ENCODE results near the gene LDLR.

LDLR gene

DNA sequence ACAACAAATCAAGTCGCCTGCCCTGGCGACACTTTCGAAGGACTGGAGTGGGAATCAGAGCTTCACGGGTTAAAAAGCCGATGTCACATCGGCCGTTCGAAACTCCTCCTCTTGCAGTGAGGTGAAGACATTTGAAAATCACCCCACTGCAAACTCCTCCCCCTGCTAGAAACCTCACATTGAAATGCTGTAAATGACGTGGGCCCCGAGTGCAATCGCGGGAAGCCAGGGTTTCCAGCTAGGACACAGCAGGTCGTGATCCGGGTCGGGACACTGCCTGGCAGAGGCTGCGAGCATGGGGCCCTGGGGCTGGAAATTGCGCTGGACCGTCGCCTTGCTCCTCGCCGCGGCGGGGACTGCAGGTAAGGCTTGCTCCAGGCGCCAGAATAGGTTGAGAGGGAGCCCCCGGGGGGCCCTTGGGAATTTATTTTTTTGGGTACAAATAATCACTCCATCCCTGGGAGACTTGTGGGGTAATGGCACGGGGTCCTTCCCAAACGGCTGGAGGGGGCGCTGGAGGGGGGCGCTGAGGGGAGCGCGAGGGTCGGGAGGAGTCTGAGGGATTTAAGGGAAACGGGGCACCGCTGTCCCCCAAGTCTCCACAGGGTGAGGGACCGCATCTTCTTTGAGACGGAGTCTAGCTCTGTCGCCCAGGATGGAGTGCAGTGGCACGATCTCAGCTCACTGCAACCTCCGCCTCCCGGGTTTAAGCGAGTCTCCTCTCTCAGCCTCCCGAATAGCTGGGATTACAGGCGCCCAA lies at the start of gene LDLR:
LDLR (plus strand) TSS at position 210 of the 760 bp plus-strand sequence; CDS start at position 296, 86 bp downstream.
- TF ChIP-seq, protein P1, sequence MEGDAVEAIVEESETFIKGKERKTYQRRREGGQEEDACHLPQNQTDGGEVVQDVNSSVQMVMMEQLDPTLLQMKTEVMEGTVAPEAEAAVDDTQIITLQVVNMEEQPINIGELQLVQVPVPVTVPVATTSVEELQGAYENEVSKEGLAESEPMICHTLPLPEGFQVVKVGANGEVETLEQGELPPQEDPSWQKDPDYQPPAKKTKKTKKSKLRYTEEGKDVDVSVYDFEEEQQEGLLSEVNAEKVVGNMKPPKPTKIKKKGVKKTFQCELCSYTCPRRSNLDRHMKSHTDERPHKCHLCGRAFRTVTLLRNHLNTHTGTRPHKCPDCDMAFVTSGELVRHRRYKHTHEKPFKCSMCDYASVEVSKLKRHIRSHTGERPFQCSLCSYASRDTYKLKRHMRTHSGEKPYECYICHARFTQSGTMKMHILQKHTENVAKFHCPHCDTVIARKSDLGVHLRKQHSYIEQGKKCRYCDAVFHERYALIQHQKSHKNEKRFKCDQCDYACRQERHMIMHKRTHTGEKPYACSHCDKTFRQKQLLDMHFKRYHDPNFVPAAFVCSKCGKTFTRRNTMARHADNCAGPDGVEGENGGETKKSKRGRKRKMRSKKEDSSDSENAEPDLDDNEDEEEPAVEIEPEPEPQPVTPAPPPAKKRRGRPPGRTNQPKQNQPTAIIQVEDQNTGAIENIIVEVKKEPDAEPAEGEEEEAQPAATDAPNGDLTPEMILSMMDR (IDR thresholded peaks at IDR 0.05; ENCODE audit: control insufficient read depth, insufficient read depth, low read depth, low read length, missing control alignments) = no peak
- DNase-seq (ENCODE audit: low read depth) = peak; percentile 59
- H3K4me3 ChIP-seq (ENCODE audit: control insufficient read depth, low read depth, low read length) = peak within 1 kb of the TSS; percentile 64

DNA sequence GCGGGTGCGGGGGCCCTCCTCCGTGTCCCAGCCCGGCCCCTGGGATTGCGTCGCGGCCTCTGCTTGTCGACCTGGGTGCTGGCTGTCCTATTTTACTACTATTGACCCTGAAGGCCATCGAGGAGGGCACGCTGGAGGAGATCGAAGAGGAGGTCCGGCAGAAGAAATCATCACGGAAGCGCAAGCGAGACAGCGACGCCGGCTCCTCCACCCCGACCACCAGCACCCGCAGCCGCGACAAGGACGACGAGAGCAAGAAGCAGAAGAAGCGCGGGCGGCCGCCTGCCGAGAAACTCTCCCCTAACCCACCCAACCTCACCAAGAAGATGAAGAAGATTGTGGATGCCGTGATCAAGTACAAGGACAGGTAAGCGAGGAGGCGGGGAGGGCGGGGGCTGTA lies 48.1 kb upstream of the LDLR start:
- H3K4me3 ChIP-seq (ENCODE audit: control insufficient read depth, low read depth, low read length) = no peak overlapping the region
- no peak for DNase-seq (ENCODE audit: low read depth)
- TF ChIP-seq, protein P1 (IDR thresholded peaks at IDR 0.05; ENCODE audit: control insufficient read depth, insufficient read depth, low read depth, low read length, missing control alignments) = no peak

DNA sequence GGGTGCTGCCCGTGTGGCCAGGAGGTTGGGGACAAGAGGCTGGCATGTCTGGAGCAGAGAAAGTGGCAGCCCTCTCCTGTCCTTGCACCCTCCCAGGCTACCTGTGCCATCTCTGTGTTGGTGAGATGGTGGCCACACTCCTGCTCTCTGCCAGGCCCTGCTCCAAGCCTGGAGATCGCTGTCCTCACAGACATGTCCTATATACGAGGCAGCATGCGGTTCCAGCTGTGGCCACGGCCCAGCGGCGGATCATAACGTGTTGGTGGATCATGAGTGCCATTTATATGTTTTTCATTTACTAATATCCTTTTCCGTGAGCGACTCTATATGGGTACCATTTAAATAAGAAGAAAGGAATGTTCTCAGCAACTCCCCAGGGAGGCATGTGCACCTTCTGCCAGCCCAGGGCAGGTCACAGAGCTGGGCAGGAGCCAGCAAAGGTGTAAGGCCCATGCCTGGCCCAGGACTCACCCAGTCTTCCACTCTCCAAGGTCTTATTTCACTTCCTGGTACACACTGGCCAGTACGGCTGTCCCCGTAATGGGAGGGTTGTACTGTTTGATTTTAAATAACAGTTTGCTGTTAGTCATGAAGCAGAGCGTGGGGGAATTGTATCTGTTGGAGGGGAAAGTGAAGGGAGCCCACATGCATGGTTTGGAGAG lies 47.2 kb upstream of the LDLR start:
- H3K4me3 ChIP-seq (ENCODE audit: control insufficient read depth, low read depth, low read length) = no peak overlapping the region
- no peak for DNase-seq (ENCODE audit: low read depth)
- TF ChIP-seq, protein P1 (IDR thresholded peaks at IDR 0.05; ENCODE audit: control insufficient read depth, insufficient read depth, low read depth, low read length, missing control alignments) = no peak

DNA sequence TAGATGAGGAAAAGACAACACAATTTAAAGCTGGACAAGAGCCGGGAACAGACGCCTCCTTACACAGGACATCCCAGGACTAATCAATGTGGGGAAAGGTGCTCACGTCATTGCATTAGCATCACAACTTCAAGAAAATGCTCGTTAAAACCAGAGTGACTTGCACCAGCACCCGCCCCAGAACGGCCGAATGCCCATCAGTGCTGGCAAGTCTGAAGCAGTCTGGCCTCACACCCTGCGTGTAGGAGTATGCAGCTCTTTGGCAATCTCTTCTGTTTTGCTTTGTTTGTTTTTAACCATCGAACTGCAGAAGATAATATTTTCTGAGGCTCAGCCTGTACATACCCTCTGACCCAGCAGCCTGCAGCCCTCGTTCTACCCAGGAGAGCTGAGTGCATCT lies 44.8 kb upstream of the LDLR start:
- TF ChIP-seq, protein P1 (IDR thresholded peaks at IDR 0.05; ENCODE audit: control insufficient read depth, insufficient read depth, low read depth, low read length, missing control alignments) = no peak
- no peak for DNase-seq (ENCODE audit: low read depth)
- no peak overlapping the region for H3K4me3 ChIP-seq (ENCODE audit: control insufficient read depth, low read depth, low read length)

DNA sequence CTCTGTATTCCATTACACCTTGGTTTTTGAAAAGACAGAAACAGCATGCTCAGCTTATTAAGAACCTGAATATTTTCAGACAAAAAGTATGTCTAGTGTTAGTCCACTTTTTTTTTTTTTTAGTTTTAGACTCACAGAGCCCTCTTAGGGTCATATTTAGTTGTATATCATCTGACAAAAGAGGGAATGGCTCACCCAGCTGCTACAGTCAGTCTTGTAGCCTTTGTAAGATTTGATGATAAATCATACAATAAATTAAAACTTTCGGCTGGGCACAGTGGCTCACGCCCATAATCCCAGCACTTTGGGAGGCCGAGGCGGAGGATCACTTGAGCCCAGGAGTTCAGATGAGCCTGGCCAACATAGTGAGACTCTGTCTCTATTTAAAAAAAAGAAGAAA lies 43.7 kb upstream of the LDLR start:
- no peak overlapping the region for H3K4me3 ChIP-seq (ENCODE audit: control insufficient read depth, low read depth, low read length)
- TF ChIP-seq, protein P1 (IDR thresholded peaks at IDR 0.05; ENCODE audit: control insufficient read depth, insufficient read depth, low read depth, low read length, missing control alignments) = no peak

DNA sequence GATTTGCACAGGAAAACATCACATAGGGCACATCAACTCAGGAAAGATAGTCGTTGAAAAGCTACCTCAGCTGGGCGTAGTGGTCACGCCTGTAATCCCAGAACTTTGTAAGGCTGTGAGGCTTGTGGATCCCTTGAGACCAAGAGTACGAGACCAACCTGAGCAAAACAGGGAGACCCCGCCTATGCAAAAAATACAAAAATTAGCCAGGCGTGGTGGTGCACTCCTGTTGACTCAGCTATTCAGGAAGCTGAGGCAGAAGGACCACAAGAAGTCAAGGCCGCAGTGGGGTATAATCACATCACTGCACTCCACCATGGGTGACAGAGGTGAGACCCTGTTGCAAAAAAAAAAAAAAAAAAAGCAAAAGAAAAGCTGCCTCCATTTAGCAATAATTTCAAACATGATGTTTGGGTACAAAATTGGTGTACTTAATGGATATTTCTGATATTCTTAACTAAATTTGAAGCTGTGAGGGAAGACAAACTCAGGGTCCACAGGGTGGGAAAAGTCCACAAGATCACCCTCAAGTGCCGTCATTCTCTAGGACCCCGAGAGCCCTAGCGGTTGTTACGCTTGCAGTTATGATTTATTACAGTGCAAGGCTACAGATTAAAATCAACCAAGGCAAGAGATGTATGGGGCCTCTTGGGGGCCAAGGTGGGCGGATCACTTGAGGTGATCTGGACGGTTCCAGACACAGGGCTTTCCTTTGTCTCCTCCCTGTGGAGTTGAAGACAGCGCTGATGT lies 42.5 kb upstream of the LDLR start:
- DNase-seq (ENCODE audit: low read depth) = no peak
- TF ChIP-seq, protein P1 (IDR thresholded peaks at IDR 0.05; ENCODE audit: control insufficient read depth, insufficient read depth, low read depth, low read length, missing control alignments) = no peak
- H3K4me3 ChIP-seq (ENCODE audit: control insufficient read depth, low read depth, low read length) = no peak overlapping the region

More for the DNA sequence above, 43.7 kb upstream of the LDLR start:
- DNase-seq (ENCODE audit: low read depth) = no peak
